CD4-positive, alpha-beta T cell (primary cell): ENCODE data around the gene SEH1L. TPM values are rescaled to one million over a fixed set of nuclear protein-coding genes. Genes with fewer than 3 reads are reported as not detected.
"Not testable (repeated sequence)": the region's sequence is repeated elsewhere in the genome, so short reads cannot be mapped to it uniquely, and the experiment has no call there.

Experiments
- ATAC-seq: fragments of 200-7000 bp; cut with Tn5 transposase; one replicate; pipeline ENCODE4 v1.10.0; 2022; ENCODE audit warnings: mild to moderate bottlenecking; ENCODE audit not compliant: poor library complexity
- CTCF ChIA-PET: fragments of 350-600 bp; sonication (Branson Sonifier 250); formaldehyde crosslinking; loops from one replicate; lab custom pipeline; 2021; ENCODE audit warnings: antibody characterized with exemption, inconsistent platforms; lab: Charles Lee
- POLR2A ChIA-PET: fragments of 350-600 bp; sonication (Branson Sonifier 250); formaldehyde crosslinking; loops from one replicate; lab custom pipeline; 2021; ENCODE audit warnings: antibody characterized with exemption, inconsistent platforms; lab: Charles Lee
- DNase-seq, 14 experiments: peaks; one replicate each; pipeline ENCODE4 v3.0.0-alpha.2; 2013 to 2020; ENCODE audit warnings: mixed read lengths in 2 of 14
- H3K27ac ChIP-seq, 2 donors: one replicate each; pipeline versions ENCODE4 v1.5.1 to v1.7.0; 2013; ENCODE audit warnings: low read length in 2 of 2, low read depth in 1 of 2, mild to moderate bottlenecking in 1 of 2
- H3K27me3 ChIP-seq, 2 experiments: 1 replicate in 1 of 2; 2 replicates in 1 of 2; pipeline versions ENCODE4 v1.6.1 to v1.7.0; 2013; ENCODE audit warnings: low read length in 2 of 2, control low read depth in 1 of 2, mild to moderate bottlenecking in 1 of 2, moderate library complexity in 1 of 2; ENCODE audit not compliant: insufficient read depth in 2 of 2, control insufficient read depth in 1 of 2
- H3K36me3 ChIP-seq: one replicate; pipeline ENCODE4 v1.6.1; 2013; ENCODE audit warnings: low read length, control low read depth; ENCODE audit not compliant: insufficient read depth
- H3K4me1 ChIP-seq: one replicate; pipeline ENCODE4 v1.6.1; 2013; ENCODE audit warnings: low read length, control low read depth; ENCODE audit not compliant: insufficient read depth
- H3K4me3 ChIP-seq: one replicate; pipeline ENCODE4 v1.5.1; 2013; ENCODE audit warnings: mild to moderate bottlenecking, low read length, moderate library complexity
- H3K9me3 ChIP-seq, 2 experiments: 1 replicate in 1 of 2; 2 replicates in 1 of 2; pipeline versions ENCODE4 v1.6.1 to v1.7.0; 2013; ENCODE audit warnings: low read length in 2 of 2, mild to moderate bottlenecking in 2 of 2, control low read depth in 1 of 2, moderate library complexity in 1 of 2; ENCODE audit not compliant: control insufficient read depth in 1 of 2, insufficient read depth in 1 of 2
- H3K27ac Mint-ChIP-seq: one replicate; pipeline ENCODE4 v1.8.0; 2020; ENCODE audit warnings: mixed read lengths
- H3K27me3 Mint-ChIP-seq: one replicate; pipeline ENCODE4 v1.8.0; 2021; ENCODE audit warnings: mixed read lengths
- H3K36me3 Mint-ChIP-seq: one replicate; pipeline ENCODE4 v1.8.0; 2021; ENCODE audit warnings: low read depth, mixed read lengths
- H3K4me1 Mint-ChIP-seq: one replicate; pipeline ENCODE4 v1.8.0; 2021; ENCODE audit warnings: low read depth, mixed read lengths
- H3K4me3 Mint-ChIP-seq: one replicate; pipeline ENCODE4 v1.8.0; 2020; ENCODE audit warnings: mild to moderate bottlenecking, mixed read lengths
- H3K9me3 Mint-ChIP-seq: one replicate; pipeline ENCODE4 v1.8.0; 2020; ENCODE audit warnings: mixed read lengths
- CTCF ChIP-seq: fragments of 200-600 bp; IDR thresholded peaks from one replicate; pipeline ENCODE4 v1.8.0; 2022; ENCODE audit warnings: antibody characterized with exemption, mild to moderate bottlenecking
- intact Hi-C, 2 experiments: fragments of 100-400 bp; cut with DNase I in 1 of 2; cut with micrococcal nuclease in 1 of 2; formaldehyde crosslinking; loops; one replicate each; pipeline versions ENCODE4 v1.15.1 to v1.9.0; 2023 to 2025; cut with DNase I, micrococcal nuclease
- total RNA-seq, 174 experiments: library from RNA in 2 of 174; stranded (reverse) in 2 of 174; gene quantifications; one replicate each; pipeline ENCODE4 v1.2.3 and lab custom pipeline; 2021 to 2026

SEH1L gene
- total RNA-seq, 2 experiments from 2014 or later: 23.9 to 26.7 TPM

- H3K27me3 ChIP-seq: no peaks in the 10 kb centered on the region
- peaks cover 39% of the 10 kb centered on the region for H3K4me1 ChIP-seq
- ATAC-seq (no peak), DNase-seq (no peak)
- H3K4me3 Mint-ChIP-seq: no peak overlapping the region
- no peak overlapping the region for H3K27ac ChIP-seq
- TF ChIP-seq CTCF: no peak
- H3K27me3 Mint-ChIP-seq: no peaks in the 10 kb centered on the region
- H3K9me3 ChIP-seq: no peaks in the 10 kb centered on the region
- H3K36me3 Mint-ChIP-seq: peaks cover 22% of the 10 kb centered on the region
- H3K27ac Mint-ChIP-seq: no peak overlapping the region
- no peak overlapping the region for H3K4me3 ChIP-seq
- intact Hi-C loops: loop anchor here in 1 of 2 experiments (10.0 kb wide), 1 partner anchor 159 kb away; no protein-coding TSS in a partner anchor
- H3K4me1 Mint-ChIP-seq: peaks cover 21% of the 10 kb centered on the region
- peaks cover 16% of the 10 kb centered on the region for H3K36me3 ChIP-seq
- H3K9me3 Mint-ChIP-seq: no peaks in the 10 kb centered on the region
- CTCF ChIA-PET: no interaction called here
- POLR2A ChIA-PET: no interaction called here
Observed at GRCh38 chr18:12995424-12995823, 47.6 kb downstream of the SEH1L start.

- Histone ChIP-seq H3K4me1 (peaks cover 36% of the 10 kb centered on the region), H3K27ac (no peak overlapping the region), H3K27me3 (no peaks in the 10 kb centered on the region), H3K9me3 (no peaks in the 10 kb centered on the region), H3K36me3 (peaks cover 21% of the 10 kb centered on the region), H3K4me3 (no peak overlapping the region)
- ChIA-PET CTCF (no interaction called here), POLR2A (no interaction called here)
- ATAC-seq: no peak
- intact Hi-C loops: loop anchor here in 1 of 2 experiments (10.0 kb wide), 1 partner anchor 159 kb away; no protein-coding TSS in a partner anchor
- H3K27me3 Mint-ChIP-seq: no peaks in the 10 kb centered on the region
- no peak for TF ChIP-seq CTCF
- DNase-seq: no peak
- peaks cover 16% of the 10 kb centered on the region for H3K36me3 Mint-ChIP-seq
- H3K4me1 Mint-ChIP-seq: peaks cover 15% of the 10 kb centered on the region
- H3K9me3 Mint-ChIP-seq: no peaks in the 10 kb centered on the region
- H3K4me3 Mint-ChIP-seq: no peak overlapping the region
- H3K27ac Mint-ChIP-seq: no peak overlapping the region
Observed at GRCh38 chr18:12995952-12996477, 48.2 kb downstream of the SEH1L start.

GRCh38 chr18:12996661-12997292 lies 49.0 kb downstream of the SEH1L start:
- H3K27ac Mint-ChIP-seq: no peak overlapping the region
- Histone ChIP-seq H3K36me3 (peaks cover 28% of the 10 kb centered on the region), H3K27ac (no peak overlapping the region), H3K4me1 (peaks cover 36% of the 10 kb centered on the region), H3K27me3 (no peaks in the 10 kb centered on the region), H3K9me3 (no peaks in the 10 kb centered on the region), H3K4me3 (no peak overlapping the region)
- ChIA-PET CTCF (no interaction called here), POLR2A (no interaction called here)
- no peak for ATAC-seq
- no peak for DNase-seq
- no peak overlapping the region for H3K4me3 Mint-ChIP-seq
- TF ChIP-seq CTCF: no peak
- H3K36me3 Mint-ChIP-seq: peaks cover 10% of the 10 kb centered on the region
- H3K4me1 Mint-ChIP-seq: peaks cover 13% of the 10 kb centered on the region
- intact Hi-C loops: loop anchor here in 1 of 2 experiments (10.0 kb wide), 1 partner anchor 158 kb away; no protein-coding TSS in a partner anchor
- no peaks in the 10 kb centered on the region for H3K9me3 Mint-ChIP-seq
- H3K27me3 Mint-ChIP-seq: no peaks in the 10 kb centered on the region

- POLR2A ChIA-PET: interaction anchor here (1.0 kb wide), 1 partner anchor 34 kb away, joined by 3 read pairs; no protein-coding TSS in a partner anchor
- ATAC-seq: not testable (repeated sequence)
Observed at GRCh38 chr18:12997330-12997729, 49.5 kb downstream of the SEH1L start.

More at GRCh38 chr18:12997330-12997729, 49.5 kb downstream of the SEH1L start:
- H3K4me3 Mint-ChIP-seq, H3K4me3 ChIP-seq, H3K9me3 Mint-ChIP-seq, CTCF ChIA-PET, DNase-seq, H3K27me3 Mint-ChIP-seq, H3K9me3 ChIP-seq, H3K27ac ChIP-seq, H3K36me3 Mint-ChIP-seq, H3K27ac Mint-ChIP-seq, H3K27me3 ChIP-seq: not testable (repeated sequence)
- H3K4me1 Mint-ChIP-seq: peaks cover 13% of the 10 kb centered on the region
- intact Hi-C loops: loop anchor here in 1 of 2 experiments (10.0 kb wide), 1 partner anchor 157 kb away; no protein-coding TSS in a partner anchor
- H3K36me3 ChIP-seq: peaks cover 34% of the 10 kb centered on the region
- peaks cover 33% of the 10 kb centered on the region for H3K4me1 ChIP-seq
